ENCODE measurements around the gene PTPRD.

Gene PTPRD

DNA sequence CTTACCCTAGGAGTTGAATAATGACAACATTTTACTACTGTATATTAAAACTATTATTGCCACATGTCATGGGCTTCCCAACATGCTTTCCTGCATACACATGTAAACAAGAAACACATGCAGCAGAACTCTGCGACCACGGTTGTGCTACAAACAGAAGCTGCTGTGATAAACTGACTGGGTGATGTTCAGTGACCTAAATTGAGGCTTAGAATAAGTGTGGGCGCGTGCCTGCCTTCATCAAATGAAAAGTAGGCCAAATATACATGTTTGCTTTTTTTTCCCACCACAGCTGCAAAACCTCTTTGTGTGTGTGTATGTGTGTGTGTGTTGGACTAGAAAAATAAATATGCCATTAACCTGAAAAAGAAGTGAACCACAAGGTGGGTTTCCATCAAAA lies 1202.1 kb downstream of the PTPRD start:
- no peak for DNase-seq (ENCODE audit: insufficient read length, low spot score)
- FAIRE-seq = no peak
- TF ChIP-seq, protein P1, sequence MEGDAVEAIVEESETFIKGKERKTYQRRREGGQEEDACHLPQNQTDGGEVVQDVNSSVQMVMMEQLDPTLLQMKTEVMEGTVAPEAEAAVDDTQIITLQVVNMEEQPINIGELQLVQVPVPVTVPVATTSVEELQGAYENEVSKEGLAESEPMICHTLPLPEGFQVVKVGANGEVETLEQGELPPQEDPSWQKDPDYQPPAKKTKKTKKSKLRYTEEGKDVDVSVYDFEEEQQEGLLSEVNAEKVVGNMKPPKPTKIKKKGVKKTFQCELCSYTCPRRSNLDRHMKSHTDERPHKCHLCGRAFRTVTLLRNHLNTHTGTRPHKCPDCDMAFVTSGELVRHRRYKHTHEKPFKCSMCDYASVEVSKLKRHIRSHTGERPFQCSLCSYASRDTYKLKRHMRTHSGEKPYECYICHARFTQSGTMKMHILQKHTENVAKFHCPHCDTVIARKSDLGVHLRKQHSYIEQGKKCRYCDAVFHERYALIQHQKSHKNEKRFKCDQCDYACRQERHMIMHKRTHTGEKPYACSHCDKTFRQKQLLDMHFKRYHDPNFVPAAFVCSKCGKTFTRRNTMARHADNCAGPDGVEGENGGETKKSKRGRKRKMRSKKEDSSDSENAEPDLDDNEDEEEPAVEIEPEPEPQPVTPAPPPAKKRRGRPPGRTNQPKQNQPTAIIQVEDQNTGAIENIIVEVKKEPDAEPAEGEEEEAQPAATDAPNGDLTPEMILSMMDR (IDR thresholded peaks at IDR 0.05; ENCODE audit: insufficient read depth, missing control alignments) = no peak

GRCh38 chr9:9399982-9400381 lies 1212.8 kb downstream of the PTPRD start:
- FAIRE-seq = no peak
- DNase-seq (ENCODE audit: insufficient read length, low spot score) = no peak
- TF ChIP-seq, protein P1 (IDR thresholded peaks at IDR 0.05; ENCODE audit: insufficient read depth, missing control alignments) = no peak

DNA sequence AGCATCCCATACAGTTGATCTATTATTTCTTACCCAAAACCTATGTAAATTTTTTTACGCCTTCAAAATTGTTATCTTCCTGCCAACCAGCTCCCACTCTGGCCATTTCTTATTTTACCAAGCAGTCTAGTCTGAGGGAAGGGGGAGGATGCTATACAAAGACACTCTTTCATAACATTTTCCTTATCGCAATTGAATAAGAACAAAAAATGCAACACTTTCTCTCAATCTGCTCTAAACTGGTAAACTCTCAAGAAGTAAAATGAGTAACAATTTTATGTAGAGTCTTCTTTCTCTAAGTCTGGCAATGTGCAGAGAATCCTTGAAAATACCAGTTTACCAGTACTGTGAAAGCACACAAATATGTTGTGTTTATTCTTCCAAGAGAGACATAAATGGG lies 1216.3 kb downstream of the PTPRD start:
- no peak for FAIRE-seq
- TF ChIP-seq, protein P1 (IDR thresholded peaks at IDR 0.05; ENCODE audit: insufficient read depth, missing control alignments) = no peak
- no peak for DNase-seq (ENCODE audit: insufficient read length, low spot score)

DNA sequence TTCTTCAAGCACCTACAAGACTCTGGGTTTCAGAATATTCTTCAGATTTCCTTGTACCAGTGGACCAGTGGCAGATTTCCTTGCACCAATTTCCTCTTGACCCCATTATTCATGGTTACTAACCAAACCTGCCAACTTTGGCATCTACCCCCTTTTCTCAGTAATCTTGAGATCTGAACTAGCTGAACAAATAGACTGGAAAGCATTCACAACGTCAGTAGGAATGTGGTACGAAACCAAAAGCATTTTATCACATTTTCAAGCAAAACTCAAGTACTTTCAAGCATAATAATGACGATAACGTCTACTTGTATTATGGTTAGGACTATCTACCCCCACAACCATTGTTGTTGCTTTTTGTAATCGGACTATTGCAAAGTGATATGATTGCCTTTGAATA lies 1217.3 kb downstream of the PTPRD start:
- FAIRE-seq (no peak), DNase-seq (ENCODE audit: insufficient read length, low spot score) (no peak)
- TF ChIP-seq, protein P1 (IDR thresholded peaks at IDR 0.05; ENCODE audit: insufficient read depth, missing control alignments) = no peak

GRCh38 chr9:9392755-9393154 lies 1220.0 kb downstream of the PTPRD start:
- no peak for FAIRE-seq
- DNase-seq (ENCODE audit: insufficient read length, low spot score) = no peak
- TF ChIP-seq, protein P1 (IDR thresholded peaks at IDR 0.05; ENCODE audit: insufficient read depth, missing control alignments) = no peak

DNA sequence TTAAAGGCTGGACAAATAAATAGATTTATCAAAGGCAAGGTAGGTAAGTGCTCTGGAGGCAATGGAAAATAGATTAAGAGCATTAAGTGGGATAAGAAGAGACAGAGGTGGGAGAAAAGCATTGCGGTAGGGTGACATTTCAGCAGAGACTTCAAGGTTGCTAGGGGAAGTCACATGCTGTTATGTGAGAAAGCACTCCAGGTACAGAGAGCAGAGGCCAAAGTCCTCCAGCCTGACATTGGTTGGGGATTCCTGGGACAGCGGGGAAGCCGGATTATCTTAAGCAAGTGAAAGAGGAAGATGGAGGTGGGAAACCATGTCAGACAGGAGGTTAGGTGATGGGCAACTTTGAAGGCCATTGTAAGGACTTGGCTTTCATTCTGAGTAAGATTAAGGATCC lies 1222.9 kb downstream of the PTPRD start:
- FAIRE-seq (no peak), DNase-seq (ENCODE audit: insufficient read length, low spot score) (no peak)
- TF ChIP-seq, protein P1 (IDR thresholded peaks at IDR 0.05; ENCODE audit: insufficient read depth, missing control alignments) = no peak

DNA sequence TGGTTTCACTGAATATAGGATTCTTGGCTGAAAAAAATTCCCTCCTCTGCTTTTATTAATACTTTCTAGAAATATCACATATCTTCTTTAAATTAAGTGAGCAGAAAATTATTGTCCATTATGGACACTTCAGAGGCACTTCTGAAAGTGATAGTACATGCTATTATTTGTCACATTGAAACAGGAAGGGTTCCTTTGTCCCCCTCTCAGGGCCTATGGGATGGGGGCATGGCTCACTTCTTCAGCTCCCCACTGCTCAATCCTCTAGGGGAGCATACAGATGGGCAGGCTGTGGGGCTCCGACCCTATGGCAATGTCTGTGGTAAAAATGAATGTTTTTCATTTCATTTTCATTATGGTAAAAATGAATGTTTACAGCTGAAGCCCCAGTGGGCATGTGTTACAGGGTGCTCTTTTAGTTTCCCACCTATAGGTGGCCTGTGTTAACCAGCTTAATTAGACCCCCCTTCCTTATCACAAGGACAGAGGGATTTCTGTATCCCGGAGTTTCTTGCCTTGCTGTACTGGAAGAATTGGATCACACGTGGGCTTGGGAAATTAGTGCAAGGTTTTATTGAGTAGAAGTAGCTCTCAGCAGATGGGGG lies 1225.2 kb downstream of the PTPRD start:
- DNase-seq (ENCODE audit: insufficient read length, low spot score) (no peak), FAIRE-seq (no peak)
- TF ChIP-seq, protein P1 (IDR thresholded peaks at IDR 0.05; ENCODE audit: insufficient read depth, missing control alignments) = peak; percentile 3
